CD8-positive, alpha-beta memory T cell (primary cell): ENCODE results near the gene GSTM4. TPM values are rescaled to one million over a fixed set of nuclear protein-coding genes. Genes with fewer than 3 reads are reported as not detected.

ENCODE experiments used
- CTCF ChIA-PET: fragments of 350-600 bp; sonication (Branson Sonifier 250); formaldehyde crosslinking; loops from one replicate; lab custom pipeline; 2021; ENCODE audit warnings: antibody characterized with exemption; lab: Charles Lee
- POLR2A ChIA-PET: fragments of 350-600 bp; sonication (Branson Sonifier 250); formaldehyde crosslinking; loops from one replicate; lab custom pipeline; 2021; ENCODE audit warnings: antibody characterized with exemption; lab: Charles Lee
- DNase-seq, 5 donors: peaks; one replicate each; pipeline versions ENCODE4 v3.0.0 to v3.0.0-alpha.2; 2020 to 2022; ENCODE audit warnings: mixed read lengths in 1 of 5
- H3K27ac ChIP-seq: one replicate; pipeline ENCODE4 v1.7.0; 2013; ENCODE audit warnings: low read depth, mild to moderate bottlenecking, low read length, moderate library complexity
- H3K27me3 ChIP-seq: 2 replicates; pipeline ENCODE4 v1.7.0; 2013; ENCODE audit warnings: low read length, mild to moderate bottlenecking; ENCODE audit not compliant: insufficient read depth, poor library complexity, severe bottlenecking
- H3K36me3 ChIP-seq: 2 replicates; pipeline ENCODE4 v1.7.0; 2013; ENCODE audit warnings: mild to moderate bottlenecking, low read length, moderate library complexity; ENCODE audit not compliant: insufficient read depth
- H3K4me1 ChIP-seq: 2 replicates; pipeline ENCODE4 v1.7.0; 2013; ENCODE audit warnings: mild to moderate bottlenecking, low read length, moderate library complexity; ENCODE audit not compliant: insufficient read depth
- H3K4me3 ChIP-seq: 2 replicates; pipeline ENCODE4 v1.7.0; 2013; ENCODE audit warnings: mild to moderate bottlenecking, low read length
- H3K9me3 ChIP-seq: 2 replicates; pipeline ENCODE4 v1.7.0; 2013; ENCODE audit warnings: mild to moderate bottlenecking, low read length
- H3K27ac Mint-ChIP-seq, 8 donors: one replicate each; pipeline ENCODE4 v1.8.0; 2020 to 2021; ENCODE audit warnings: mixed read lengths in 8 of 8, mild to moderate bottlenecking in 6 of 8, inconsistent platforms in 3 of 8, moderate library complexity in 3 of 8
- H3K27me3 Mint-ChIP-seq, 2 donors: one replicate each; pipeline ENCODE4 v1.8.0; 2020 to 2021; ENCODE audit warnings: mixed read lengths in 2 of 2, mild to moderate bottlenecking in 1 of 2, moderate library complexity in 1 of 2
- H3K36me3 Mint-ChIP-seq, 3 donors: one replicate each; pipeline ENCODE4 v1.8.0; 2020 to 2021; ENCODE audit warnings: mixed read lengths in 3 of 3, inconsistent platforms in 1 of 3, mild to moderate bottlenecking in 1 of 3
- H3K4me1 Mint-ChIP-seq, 3 donors: one replicate each; pipeline ENCODE4 v1.8.0; 2020 to 2021; ENCODE audit warnings: mixed read lengths in 3 of 3, inconsistent platforms in 1 of 3, mild to moderate bottlenecking in 1 of 3
- H3K4me3 Mint-ChIP-seq, 7 donors: one replicate each; pipeline ENCODE4 v1.8.0; 2020 to 2021; ENCODE audit warnings: mixed read lengths in 7 of 7, mild to moderate bottlenecking in 6 of 7, moderate library complexity in 4 of 7, inconsistent platforms in 2 of 7
- H3K9me3 Mint-ChIP-seq, 5 donors: one replicate each; pipeline ENCODE4 v1.8.0; 2020 to 2022; ENCODE audit warnings: mixed read lengths in 5 of 5, mild to moderate bottlenecking in 3 of 5, moderate library complexity in 2 of 5, inconsistent platforms in 1 of 5
- polyA plus RNA-seq: library from polyadenylated mRNA; unstranded; fragments of 300-500 nt; fragmentation: Illumina TruSeq; gene quantifications from one replicate; pipeline ENCODE4 v1.2.3, GENCODE V29; 2021
- total RNA-seq, 2 experiments: library from RNA; stranded (reverse); gene quantifications; one replicate each; pipeline ENCODE4 v1.2.3, GENCODE V29; 2021

Gene GSTM4
- total and polyA plus RNA-seq, 3 experiments from 2014 or later = 1.6 to 4.4 (median 2.7) TPM

DNA sequence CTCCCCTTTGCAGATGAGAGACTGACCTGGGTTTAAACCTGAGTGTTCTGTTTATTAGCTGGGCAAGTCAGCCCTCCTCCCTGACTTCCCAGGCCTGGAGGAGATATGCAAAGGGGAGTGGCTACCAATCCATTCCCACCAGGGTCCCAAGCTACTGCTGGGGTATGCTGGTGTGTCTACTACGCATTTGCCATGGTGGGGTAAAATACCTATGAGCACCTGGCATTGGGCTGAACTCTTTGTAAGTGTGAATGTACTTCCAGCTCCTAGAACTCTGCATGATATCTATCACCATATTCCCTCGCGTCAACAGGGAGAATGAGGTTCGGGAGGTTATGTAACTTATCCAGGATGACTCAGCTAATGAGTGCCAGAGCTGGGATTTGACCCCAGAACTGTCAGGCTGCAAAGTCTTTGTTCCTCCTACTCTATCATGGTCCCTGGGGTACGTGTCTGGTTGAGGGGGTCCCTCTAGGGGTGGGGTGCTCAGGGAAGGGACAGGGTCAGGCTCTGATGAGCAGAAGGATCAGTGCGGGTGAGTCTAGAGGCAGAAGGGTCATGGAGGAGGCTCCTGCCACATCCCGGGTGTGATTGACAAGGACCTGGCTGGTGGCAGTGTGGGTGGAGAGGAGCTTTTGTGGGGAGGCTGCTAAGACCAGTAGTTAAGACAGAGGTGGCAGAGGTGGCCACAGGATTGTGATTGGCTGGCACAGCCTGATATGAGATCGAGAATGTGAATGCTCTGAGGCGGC, 19.5 kb upstream of the GSTM4 start:
- peaks cover 10 to 16% (median 12%) of the 10 kb centered on the region in 3 donors for H3K4me1 Mint-ChIP-seq
- ChIA-PET CTCF (interaction anchor here (1.2 to 7.6 kb wide), 10 partner anchors 14 to 393 kb away, joined by 3 to 90 read pairs (median 4); partner anchors contain the start of genes AHCYL1 and GNAI3), POLR2A (no interaction called here)
- H3K27ac Mint-ChIP-seq = no peak overlapping the region
- no peaks in the 10 kb centered on the region for H3K9me3 Mint-ChIP-seq
- H3K36me3 Mint-ChIP-seq = peaks cover 0 to 9% (median 0%) of the 10 kb centered on the region in 3 donors
- H3K27ac ChIP-seq = no peak overlapping the region
- H3K4me3 Mint-ChIP-seq = no peak overlapping the region
- DNase-seq = no peak
- peaks cover 9% of the 10 kb centered on the region for H3K4me1 ChIP-seq
- H3K9me3 ChIP-seq = no peaks in the 10 kb centered on the region
- H3K27me3 Mint-ChIP-seq = peaks cover 3 to 6% of the 10 kb centered on the region in 2 donors
- no peak overlapping the region for H3K4me3 ChIP-seq
- H3K27me3 ChIP-seq = no peaks in the 10 kb centered on the region
- H3K36me3 ChIP-seq = no peaks in the 10 kb centered on the region

DNA sequence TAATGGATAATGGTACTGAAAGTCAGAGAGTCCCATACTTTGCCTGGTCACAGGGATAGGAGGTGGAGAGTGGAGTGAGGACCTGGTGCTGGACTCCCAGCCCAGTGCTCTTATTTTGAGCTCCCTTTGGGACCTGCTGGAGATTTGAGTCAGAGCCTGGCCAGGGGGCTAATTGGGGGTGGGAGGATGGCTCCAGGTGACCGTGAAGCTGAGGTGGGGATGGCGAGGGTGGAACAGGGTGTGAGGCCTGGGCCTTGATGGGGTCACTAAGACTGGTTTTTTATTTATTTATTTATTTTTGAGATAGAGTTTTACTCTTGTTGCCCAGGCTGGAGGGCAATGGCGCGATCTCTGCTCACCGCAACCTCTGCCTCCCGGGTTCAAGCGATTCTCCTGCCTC, 18.5 kb upstream of the GSTM4 start:
- Mint-ChIP-seq H3K27ac (no peak overlapping the region), H3K36me3 (peaks cover 0 to 3% (median 0%) of the 10 kb centered on the region in 3 donors), H3K4me1 (peaks cover 10 to 16% (median 12%) of the 10 kb centered on the region in 3 donors), H3K4me3 (no peak overlapping the region), H3K27me3 (peaks cover 3 to 6% of the 10 kb centered on the region in 2 donors), H3K9me3 (no peaks in the 10 kb centered on the region)
- H3K4me1 ChIP-seq = peaks cover 9% of the 10 kb centered on the region
- ChIA-PET CTCF (interaction anchor here (0.7 to 7.6 kb wide), 11 partner anchors 11 to 392 kb away, joined by 3 to 90 read pairs (median 4); partner anchors contain the start of genes AHCYL1 and GNAI3), POLR2A (no interaction called here)
- DNase-seq = no peak
- no peaks in the 10 kb centered on the region for H3K36me3 ChIP-seq
- no peaks in the 10 kb centered on the region for H3K9me3 ChIP-seq
- no peak overlapping the region for H3K4me3 ChIP-seq
- no peaks in the 10 kb centered on the region for H3K27me3 ChIP-seq
- H3K27ac ChIP-seq = no peak overlapping the region

DNA sequence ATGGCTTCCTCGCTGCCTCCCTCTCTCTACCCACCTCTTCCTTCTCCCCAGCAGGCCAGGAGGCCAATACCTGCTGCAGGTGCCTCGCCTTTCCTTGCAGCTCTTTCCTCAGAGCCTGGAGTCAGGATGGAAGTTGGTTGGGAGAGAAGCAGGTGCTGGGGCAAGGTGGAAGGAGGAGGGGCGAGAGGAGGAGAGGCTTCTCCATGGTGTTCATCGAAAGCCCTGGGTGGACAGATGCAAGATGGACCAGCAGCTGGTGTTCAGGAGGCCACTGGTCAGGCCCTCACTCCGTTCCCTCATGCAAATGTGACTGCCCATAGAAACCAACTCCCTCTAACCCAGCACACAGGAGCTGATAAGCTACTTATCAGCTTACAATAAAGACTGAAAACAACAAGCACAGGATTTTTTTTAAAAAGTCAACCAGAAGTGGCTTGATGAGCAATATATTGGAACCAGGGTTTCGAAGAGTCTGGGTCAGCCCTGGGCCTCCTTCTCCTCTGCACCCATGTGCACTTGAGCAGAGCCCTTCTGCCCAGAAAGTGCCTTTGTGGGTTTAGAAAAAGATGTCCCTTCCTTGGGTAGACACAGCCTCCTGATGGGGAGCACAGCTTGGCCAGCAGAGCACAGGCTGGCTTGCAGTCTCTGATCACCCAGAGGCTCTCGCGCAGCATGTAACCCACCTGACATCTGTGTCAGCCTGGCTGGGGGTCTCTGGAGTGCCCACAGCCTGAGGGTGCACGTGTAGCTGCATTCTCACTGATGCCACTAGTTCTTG, 16.6 kb upstream of the GSTM4 start:
- Mint-ChIP-seq H3K9me3 (no peaks in the 10 kb centered on the region), H3K36me3 (no peaks in the 10 kb centered on the region), H3K27ac (no peak overlapping the region), H3K4me3 (no peak overlapping the region), H3K27me3 (peaks cover 3 to 6% of the 10 kb centered on the region in 2 donors), H3K4me1 (peaks cover 10 to 19% (median 15%) of the 10 kb centered on the region in 3 donors)
- Histone ChIP-seq H3K27ac (no peak overlapping the region), H3K4me1 (peaks cover 13% of the 10 kb centered on the region), H3K9me3 (no peaks in the 10 kb centered on the region), H3K36me3 (no peaks in the 10 kb centered on the region), H3K4me3 (no peak overlapping the region), H3K27me3 (no peaks in the 10 kb centered on the region)
- no peak for DNase-seq
- POLR2A ChIA-PET = interaction anchor here (0.8 to 1.8 kb wide), 3 partner anchors 19 to 91 kb away, joined by 4 to 6 read pairs (median 4); partner anchors contain the start of gene GNAI3
- CTCF ChIA-PET = interaction anchor here (0.6 to 7.6 kb wide), 38 partner anchors 8 to 699 kb away, joined by 3 to 117 read pairs (median 5); partner anchors contain the start of genes AHCYL1, AMIGO1, AMPD2 and GNAI3

DNA sequence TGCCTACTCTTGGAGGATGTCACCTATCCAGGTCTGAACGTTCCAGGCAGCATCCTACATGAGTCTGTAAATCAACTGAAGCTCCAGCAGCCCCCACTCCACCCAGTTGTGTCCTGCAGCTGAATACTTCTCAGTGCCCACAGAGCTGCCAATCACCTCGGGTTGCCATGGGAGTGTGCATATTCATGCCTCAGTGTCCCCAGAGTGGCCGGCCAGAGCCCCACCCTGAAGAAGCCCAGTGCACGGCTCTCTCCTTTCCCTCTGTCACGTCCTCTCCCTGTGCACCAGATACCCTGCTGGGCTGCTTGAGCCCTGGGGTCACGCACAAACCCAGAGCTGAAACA, 16.1 kb upstream of the GSTM4 start:
- ChIA-PET POLR2A (interaction anchor here (0.8 to 1.8 kb wide), 5 partner anchors 20 to 134 kb away, joined by 3 to 6 read pairs (median 4); partner anchors contain the start of gene GNAI3), CTCF (interaction anchor here (0.6 to 7.6 kb wide), 40 partner anchors 9 to 466 kb away, joined by 3 to 117 read pairs (median 5); partner anchors contain the start of genes AHCYL1, AMIGO1, AMPD2 and GNAI3)
- H3K4me3 ChIP-seq = no peak overlapping the region
- H3K27ac ChIP-seq = no peak overlapping the region
- Mint-ChIP-seq H3K27me3 (peaks cover 3 to 6% of the 10 kb centered on the region in 2 donors), H3K4me1 (peaks cover 6 to 13% (median 9%) of the 10 kb centered on the region in 3 donors), H3K27ac (peak overlapping the region in 1 of 8 donors; percentile 42), H3K4me3 (no peak overlapping the region), H3K9me3 (no peaks in the 10 kb centered on the region), H3K36me3 (no peaks in the 10 kb centered on the region)
- DNase-seq = peak in 1 of 5 donors; percentile 39
- H3K9me3 ChIP-seq = no peaks in the 10 kb centered on the region
- H3K27me3 ChIP-seq = no peaks in the 10 kb centered on the region
- H3K36me3 ChIP-seq = no peaks in the 10 kb centered on the region
- peaks cover 8% of the 10 kb centered on the region for H3K4me1 ChIP-seq

DNA sequence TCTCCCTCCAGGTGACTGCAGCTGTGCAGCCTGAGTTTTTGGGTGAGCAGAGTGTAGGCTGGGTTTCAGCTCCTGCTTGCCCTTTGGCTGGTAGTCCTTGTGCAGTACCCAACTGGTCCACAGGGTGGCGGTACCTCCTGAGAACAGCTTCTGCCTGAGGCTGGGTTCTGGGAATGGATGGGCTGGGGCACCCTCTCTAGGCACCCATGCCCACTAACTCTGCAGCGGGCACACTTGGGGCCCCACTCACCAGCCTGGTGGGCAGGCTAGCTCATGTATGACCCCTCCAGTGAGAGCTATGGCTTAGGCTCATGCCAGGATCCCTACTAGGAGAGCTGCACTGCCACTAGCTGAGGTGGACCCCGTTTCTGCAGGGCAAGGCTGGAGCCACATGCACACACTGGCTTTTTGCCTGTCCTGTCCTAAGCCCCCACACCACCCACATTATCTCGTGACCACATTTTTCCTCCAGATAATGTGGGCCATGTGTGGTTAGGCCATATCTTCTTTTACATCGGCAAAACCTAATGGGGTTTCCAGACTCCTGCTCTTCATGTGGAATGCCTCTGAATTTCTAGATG, 15.5 kb upstream of the GSTM4 start:
- CTCF ChIA-PET = interaction anchor here (0.6 to 7.6 kb wide), 37 partner anchors 9 to 465 kb away, joined by 3 to 117 read pairs (median 5); partner anchors contain the start of genes AHCYL1, AMIGO1, AMPD2 and GNAI3
- peaks cover 4 to 12% (median 7%) of the 10 kb centered on the region in 3 donors for H3K4me1 Mint-ChIP-seq
- peak; percentile 70 to 89 (median 82) for DNase-seq
- Histone ChIP-seq H3K4me3 (no peak overlapping the region), H3K4me1 (peaks cover 4% of the 10 kb centered on the region), H3K9me3 (no peaks in the 10 kb centered on the region), H3K36me3 (no peaks in the 10 kb centered on the region), H3K27ac (no peak overlapping the region), H3K27me3 (no peaks in the 10 kb centered on the region)
- H3K36me3 Mint-ChIP-seq = no peaks in the 10 kb centered on the region
- H3K9me3 Mint-ChIP-seq = no peaks in the 10 kb centered on the region
- peaks cover 3 to 6% of the 10 kb centered on the region in 2 donors for H3K27me3 Mint-ChIP-seq
- peak overlapping the region in 2 of 8 donors; percentile 3 to 42 for H3K27ac Mint-ChIP-seq
- no peak overlapping the region for H3K4me3 Mint-ChIP-seq
- POLR2A ChIA-PET = interaction anchor here (0.5 to 1.8 kb wide), 5 partner anchors 91 to 213 kb away, joined by 3 to 10 read pairs (median 6); partner anchors contain the start of gene GNAI3

DNA sequence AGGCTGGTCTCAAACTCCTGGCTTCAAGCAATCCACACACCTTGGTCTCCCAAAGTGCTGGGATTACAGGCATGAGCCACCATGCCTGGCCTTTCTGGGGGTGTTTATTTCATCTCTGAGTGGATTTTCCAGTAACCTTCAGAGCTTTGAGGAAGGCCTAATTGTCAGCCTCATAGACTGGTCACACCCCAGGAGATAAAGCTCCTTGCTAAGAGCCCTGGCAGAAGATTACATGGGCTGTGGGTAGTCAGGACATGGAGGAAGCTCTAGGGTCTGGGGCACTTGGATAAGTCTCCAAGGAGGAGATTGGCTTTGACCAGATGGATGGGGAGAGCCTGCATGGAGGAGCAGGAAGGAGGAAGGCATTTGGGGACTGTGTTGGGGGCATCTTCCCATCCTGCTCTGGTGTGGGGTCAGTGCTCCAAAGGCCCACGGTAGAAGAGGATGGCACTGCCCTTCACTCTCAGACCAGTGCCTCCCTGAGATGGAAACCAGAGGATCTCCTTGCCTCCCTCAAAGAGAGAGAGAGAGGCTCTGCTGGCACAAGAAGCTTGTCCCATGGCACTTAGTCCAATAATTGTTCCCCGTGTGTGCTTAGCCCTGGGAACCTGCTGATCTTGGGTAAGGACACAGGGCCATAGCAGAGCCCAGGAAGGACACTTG, 14.7 kb upstream of the GSTM4 start:
- no peak for DNase-seq
- Mint-ChIP-seq H3K9me3 (no peaks in the 10 kb centered on the region), H3K27ac (peak overlapping the region in 1 of 8 donors; percentile 36), H3K4me3 (no peak overlapping the region), H3K36me3 (no peaks in the 10 kb centered on the region), H3K4me1 (peaks cover 4 to 12% (median 7%) of the 10 kb centered on the region in 3 donors), H3K27me3 (peaks cover 3 to 6% of the 10 kb centered on the region in 2 donors)
- Histone ChIP-seq H3K4me1 (peaks cover 4% of the 10 kb centered on the region), H3K27ac (no peak overlapping the region), H3K4me3 (no peak overlapping the region), H3K36me3 (no peaks in the 10 kb centered on the region), H3K27me3 (no peaks in the 10 kb centered on the region), H3K9me3 (no peaks in the 10 kb centered on the region)
- ChIA-PET CTCF (interaction anchor here (0.9 to 7.6 kb wide), 18 partner anchors 10 to 342 kb away, joined by 3 to 117 read pairs (median 8); partner anchors contain the start of genes AHCYL1, AMPD2, GNAI3 and GNAT2), POLR2A (interaction anchor here (0.5 to 1.8 kb wide), 3 partner anchors 92 to 214 kb away, joined by 3 to 10 read pairs (median 4); no protein-coding TSS in a partner anchor)

DNA sequence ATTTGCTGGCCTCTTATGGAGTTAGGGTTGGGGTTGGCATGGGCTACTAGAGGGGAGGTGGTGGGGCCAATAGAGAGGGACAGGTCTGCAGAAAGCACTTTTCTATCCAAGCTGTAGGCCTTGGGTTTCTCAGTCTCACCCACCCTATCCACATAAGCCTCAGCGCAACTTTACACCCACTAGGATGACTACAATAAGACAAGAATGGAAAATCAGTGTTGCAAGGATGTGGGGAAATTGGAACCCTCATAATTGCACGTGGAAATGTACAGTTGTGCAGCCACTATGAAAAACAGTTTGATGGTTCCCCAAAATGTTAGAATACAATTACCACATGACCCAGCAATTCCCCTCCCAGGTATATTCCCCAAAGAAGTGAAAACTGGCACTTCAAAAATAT, 14.0 kb upstream of the GSTM4 start:
- no peak overlapping the region for H3K4me3 ChIP-seq
- H3K36me3 ChIP-seq = no peaks in the 10 kb centered on the region
- no peaks in the 10 kb centered on the region for H3K9me3 ChIP-seq
- ChIA-PET POLR2A (interaction anchor here (0.8 kb wide), 1 partner anchor 96 kb away, joined by 3 read pairs; no protein-coding TSS in a partner anchor), CTCF (interaction anchor here (1.0 to 7.6 kb wide), 11 partner anchors 9 to 342 kb away, joined by 3 to 117 read pairs (median 5); partner anchors contain the start of genes AHCYL1, AMPD2, GNAI3 and GNAT2)
- Mint-ChIP-seq H3K36me3 (no peaks in the 10 kb centered on the region), H3K4me3 (no peak overlapping the region), H3K27me3 (peaks cover 1 to 3% of the 10 kb centered on the region in 2 donors), H3K4me1 (peaks cover 4 to 12% (median 7%) of the 10 kb centered on the region in 3 donors), H3K27ac (peak overlapping the region in 1 of 8 donors; percentile 85), H3K9me3 (no peaks in the 10 kb centered on the region)
- H3K27me3 ChIP-seq = no peaks in the 10 kb centered on the region
- no peak overlapping the region for H3K27ac ChIP-seq
- no peak for DNase-seq
- peaks cover 4% of the 10 kb centered on the region for H3K4me1 ChIP-seq
